ENCODE measurements around the gene ARHGEF5. TPM values are rescaled to one million over a fixed set of nuclear protein-coding genes. Genes with fewer than 3 reads are reported as not detected.

Gene ARHGEF5
- total RNA-seq, 3 donors from 2014 or later (not counting 1 experiment from before 2014, with no cell fraction given): 1.2 to 2.1 (median 1.8) TPM

GRCh38 chr7:144386741-144387140 is 31.5 kb downstream of the ARHGEF5 start:
- H3K4me3 Mint-ChIP-seq: no peak overlapping the region
- H3K9me3 ChIP-seq (ENCODE audit: control insufficient read depth, insufficient read depth, low read length): no peaks in the 10 kb centered on the region
- no peak overlapping the region for H3K27ac Mint-ChIP-seq
- no peak for TF ChIP-seq CTCF (IDR thresholded peaks at IDR 0.05)
- no peaks in the 10 kb centered on the region for H3K36me3 Mint-ChIP-seq
- H3K4me1 Mint-ChIP-seq: peaks cover 0 to 2% of the 10 kb centered on the region in 2 donors
- H3K27me3 ChIP-seq (ENCODE audit: control insufficient read depth, insufficient read depth, low read length): no peaks in the 10 kb centered on the region
- H3K4me3 ChIP-seq (ENCODE audit: low read length): no peak overlapping the region
- peaks cover 0 to 5% of the 10 kb centered on the region in 2 donors for H3K27me3 Mint-ChIP-seq (ENCODE audit: low read depth in 2 of 2)
- ATAC-seq: no peak
- intact Hi-C loops (cut with micrococcal nuclease): no loop called here
- no peaks in the 10 kb centered on the region for H3K9me3 Mint-ChIP-seq
- DNase-seq: no peak
- peaks cover 1% of the 10 kb centered on the region for H3K4me1 ChIP-seq (ENCODE audit: control insufficient read depth, insufficient read depth, low read length)
- H3K27ac ChIP-seq (ENCODE audit: low read length): no peak overlapping the region
- H3K36me3 ChIP-seq (ENCODE audit: control insufficient read depth, insufficient read depth, low read length): no peaks in the 10 kb centered on the region

- DNase-seq (no peak), ATAC-seq (no peak)
- H3K4me3 Mint-ChIP-seq: no peak overlapping the region
- Histone ChIP-seq H3K36me3 (ENCODE audit: control insufficient read depth, insufficient read depth, low read length) (no peaks in the 10 kb centered on the region), H3K4me1 (ENCODE audit: control insufficient read depth, insufficient read depth, low read length) (peaks cover 5% of the 10 kb centered on the region), H3K9me3 (ENCODE audit: control insufficient read depth, insufficient read depth, low read length) (no peaks in the 10 kb centered on the region), H3K27me3 (ENCODE audit: control insufficient read depth, insufficient read depth, low read length) (no peaks in the 10 kb centered on the region), H3K27ac (ENCODE audit: low read length) (no peak overlapping the region), H3K4me3 (ENCODE audit: low read length) (no peak overlapping the region)
- peaks cover 0 to 5% of the 10 kb centered on the region in 2 donors for H3K4me1 Mint-ChIP-seq
- H3K27ac Mint-ChIP-seq: no peak overlapping the region
- no peaks in the 10 kb centered on the region for H3K36me3 Mint-ChIP-seq
- TF ChIP-seq CTCF (IDR thresholded peaks at IDR 0.05): no peak
- intact Hi-C loops (cut with micrococcal nuclease): no loop called here
- 79% methylated on average over 5 of the region's 5 CpGs for WGBS (ENCODE audit: insufficient coverage)
- peaks cover 0 to 5% of the 10 kb centered on the region in 2 donors for H3K27me3 Mint-ChIP-seq (ENCODE audit: low read depth in 2 of 2)
- no peaks in the 10 kb centered on the region for H3K9me3 Mint-ChIP-seq
These were observed 33.7 kb downstream of the ARHGEF5 start for GRCh38 chr7:144388950-144389349.

- Mint-ChIP-seq H3K27me3 (ENCODE audit: low read depth in 2 of 2) (peaks cover 0 to 1% of the 10 kb centered on the region in 2 donors), H3K36me3 (no peaks in the 10 kb centered on the region), H3K4me1 (peaks cover 0 to 5% of the 10 kb centered on the region in 2 donors), H3K27ac (no peak overlapping the region), H3K9me3 (no peaks in the 10 kb centered on the region), H3K4me3 (no peak overlapping the region)
- no peaks in the 10 kb centered on the region for H3K36me3 ChIP-seq (ENCODE audit: control insufficient read depth, insufficient read depth, low read length)
- ATAC-seq (no peak), DNase-seq (no peak)
- intact Hi-C loops (cut with micrococcal nuclease): no loop called here
- WGBS (ENCODE audit: insufficient coverage): 79% methylated on average over 7 of the region's 7 CpGs
- H3K4me1 ChIP-seq (ENCODE audit: control insufficient read depth, insufficient read depth, low read length): peaks cover 5% of the 10 kb centered on the region
- TF ChIP-seq CTCF (IDR thresholded peaks at IDR 0.05): no peak
- H3K27ac ChIP-seq (ENCODE audit: low read length): no peak overlapping the region
- no peaks in the 10 kb centered on the region for H3K27me3 ChIP-seq (ENCODE audit: control insufficient read depth, insufficient read depth, low read length)
- no peaks in the 10 kb centered on the region for H3K9me3 ChIP-seq (ENCODE audit: control insufficient read depth, insufficient read depth, low read length)
- no peak overlapping the region for H3K4me3 ChIP-seq (ENCODE audit: low read length)
These were observed 35.3 kb downstream of the ARHGEF5 start for GRCh38 chr7:144390481-144390880.

- H3K4me3 ChIP-seq (ENCODE audit: low read length): no peak overlapping the region
- DNase-seq: no peak
- H3K4me1 ChIP-seq (ENCODE audit: control insufficient read depth, insufficient read depth, low read length): peaks cover 5% of the 10 kb centered on the region
- Mint-ChIP-seq H3K27ac (no peak overlapping the region), H3K27me3 (ENCODE audit: low read depth in 2 of 2) (peaks cover 0 to 4% of the 10 kb centered on the region in 2 donors), H3K4me1 (peaks cover 0 to 5% of the 10 kb centered on the region in 2 donors), H3K9me3 (no peaks in the 10 kb centered on the region), H3K36me3 (no peaks in the 10 kb centered on the region), H3K4me3 (no peak overlapping the region)
- intact Hi-C loops (cut with micrococcal nuclease): no loop called here
- no peak for TF ChIP-seq CTCF (IDR thresholded peaks at IDR 0.05)
- H3K27ac ChIP-seq (ENCODE audit: low read length): no peak overlapping the region
- H3K27me3 ChIP-seq (ENCODE audit: control insufficient read depth, insufficient read depth, low read length): no peaks in the 10 kb centered on the region
- H3K9me3 ChIP-seq (ENCODE audit: control insufficient read depth, insufficient read depth, low read length): no peaks in the 10 kb centered on the region
- WGBS (ENCODE audit: insufficient coverage): 95% methylated on average over 4 of the region's 4 CpGs
- no peaks in the 10 kb centered on the region for H3K36me3 ChIP-seq (ENCODE audit: control insufficient read depth, insufficient read depth, low read length)
- no peak for ATAC-seq
These were observed 35.8 kb downstream of the ARHGEF5 start for GRCh38 chr7:144391014-144391413.
